Omental fat pad (tissue), 4 donors: ENCODE measurements around the gene AP5Z1. TPM values are rescaled to one million over a fixed set of nuclear protein-coding genes. Genes with fewer than 3 reads are reported as not detected.

Source experiments
- ATAC-seq: fragments of 150-250 bp; one replicate; pipeline ENCODE4 v1.9.1; 2016; ENCODE audit warnings: mild to moderate bottlenecking, moderate library complexity; ENCODE audit not compliant: low FRiP score
- DNase-seq: peaks from one replicate; pipeline ENCODE4 v3.0.0-alpha.2; 2019; ENCODE audit warnings: low spot score
- CTCF ChIP-seq, 3 donors: fragments of 450-650 bp; IDR thresholded peaks; one replicate each; pipeline ENCODE4 v1.5.1; 2016 to 2017; ENCODE audit warnings: antibody characterized with exemption in 3 of 3, mild to moderate bottlenecking in 3 of 3, moderate library complexity in 2 of 3
- total RNA-seq, 4 donors: library from RNA; depleted of rRNA; stranded (reverse); fragments of >200 nt; gene quantifications; one replicate each; pipeline ENCODE4 v1.1.0, GENCODE V29; 2016

Gene AP5Z1
- total RNA-seq, 4 donors from 2014 or later = 14.8 to 36.9 (median 28.1) TPM

GRCh38 chr7:4759211-4759610, 16.2 kb upstream of the AP5Z1 start:
- TF ChIP-seq CTCF (IDR thresholded peaks at IDR 0.05) = no peak
- DNase-seq = no peak
- no peak for ATAC-seq

GRCh38 chr7:4760952-4761351, 14.5 kb upstream of the AP5Z1 start:
- TF ChIP-seq CTCF (IDR thresholded peaks at IDR 0.05) = no peak
- ATAC-seq = no peak

GRCh38 chr7:4762121-4763055, 13.0 kb upstream of the AP5Z1 start:
- ATAC-seq (no peak), DNase-seq (no peak)
- TF ChIP-seq CTCF (IDR thresholded peaks at IDR 0.05) = no peak

More at GRCh38 chr7:4760952-4761351, 14.5 kb upstream of the AP5Z1 start:
- DNase-seq = no peak

- ATAC-seq = no peak
- no peak for TF ChIP-seq CTCF (IDR thresholded peaks at IDR 0.05)
- DNase-seq = no peak
These were observed 12.2 kb upstream of the AP5Z1 start for GRCh38 chr7:4763091-4763793.

GRCh38 chr7:4763794-4764185, 11.6 kb upstream of the AP5Z1 start:
- ATAC-seq (no peak), DNase-seq (no peak)
- no peak for TF ChIP-seq CTCF (IDR thresholded peaks at IDR 0.05)

GRCh38 chr7:4764402-4765007, 10.9 kb upstream of the AP5Z1 start:
- ATAC-seq (no peak), DNase-seq (no peak)
- TF ChIP-seq CTCF (IDR thresholded peaks at IDR 0.05) = no peak
